A549 (cell line): ENCODE measurements around the gene LNX2.

ENCODE experiments used
- CBX2 ChIP-seq: fragments of 200-600 bp; sonication (generic); IDR thresholded peaks from 2 replicates; pipeline ENCODE4 v1.6.1; 2016; ENCODE audit warnings: low read depth, mild to moderate bottlenecking, borderline replicate concordance
- CTCF ChIP-seq: fragments of >200 bp; sonication (Bioruptor Twin); formaldehyde crosslinking; IDR thresholded peaks from 3 replicates; pipeline ENCODE4 v1.5.1; 2016
- ELK1 ChIP-seq: fragments of 150-350 bp; IDR thresholded peaks from 2 replicates; pipeline ENCODE4 v1.6.1; 2014; ENCODE audit warnings: low read depth, mild to moderate bottlenecking, low read length
- ESRRA ChIP-seq: fragments of 150-350 bp; IDR thresholded peaks from 2 replicates; pipeline ENCODE4 v1.6.1; 2014; ENCODE audit warnings: mild to moderate bottlenecking, low read length, borderline replicate concordance
- HDAC2 ChIP-seq: fragments of 200-600 bp; sonication (generic); IDR thresholded peaks from 2 replicates; pipeline ENCODE4 v1.6.1; 2016
- KDM1A ChIP-seq: fragments of 200-600 bp; sonication (generic); IDR thresholded peaks from 2 replicates; pipeline ENCODE4 v1.6.1; 2016; ENCODE audit warnings: low read depth, mild to moderate bottlenecking
- MAX ChIP-seq: IDR thresholded peaks from 2 replicates; pipeline ENCODE4 v1.6.1; 2012
- POLR2A ChIP-seq: IDR thresholded peaks from 2 replicates; pipeline ENCODE4 v1.6.1; 2012; ENCODE audit warnings: mild to moderate bottlenecking, low read length
- RAD21 ChIP-seq, 2 experiments: fragments of >200 bp in 1 of 2; sonication (Bioruptor Twin) in 1 of 2; formaldehyde crosslinking in 1 of 2; IDR thresholded peaks in 1 of 2; conservative IDR thresholded peaks in 1 of 2; 2 replicates in 1 of 2; 3 replicates in 1 of 2; pipeline ENCODE4 v1.6.1; 2012 to 2018; ENCODE audit warnings: inconsistent platforms in 1 of 2
- RFX5 ChIP-seq: fragments of 450-650 bp; IDR thresholded peaks from 2 replicates; pipeline ENCODE4 v1.7.1; 2014; ENCODE audit warnings: antibody characterized with exemption, mild to moderate bottlenecking, moderate library complexity
- TP53 ChIP-seq: fragments of 250-450 bp; sonication (Bioruptor Pico); IDR thresholded peaks from 2 replicates; pipeline ENCODE4 v1.5.0; 2021; ENCODE audit warnings: mild to moderate bottlenecking, moderate library complexity
- ZFP36 ChIP-seq: fragments of 450-650 bp; IDR thresholded peaks from 2 replicates; pipeline ENCODE4 v1.6.1; 2014; ENCODE audit warnings: borderline replicate concordance; ENCODE audit not compliant: partially characterized antibody
- TF ChIP-seq, protein P1 (sequence below): fragments of 450-650 bp; IDR thresholded peaks from 2 replicates; pipeline ENCODE4 v1.6.1; 2014; ENCODE audit warnings: antibody characterized with exemption

GRCh38 chr13:27593267-27593666, 27.1 kb downstream of the LNX2 start:
- TF ChIP-seq ESRRA = no peak
- no peak for TF ChIP-seq CTCF
- no peak for TF ChIP-seq KDM1A
- TF ChIP-seq, protein P1, sequence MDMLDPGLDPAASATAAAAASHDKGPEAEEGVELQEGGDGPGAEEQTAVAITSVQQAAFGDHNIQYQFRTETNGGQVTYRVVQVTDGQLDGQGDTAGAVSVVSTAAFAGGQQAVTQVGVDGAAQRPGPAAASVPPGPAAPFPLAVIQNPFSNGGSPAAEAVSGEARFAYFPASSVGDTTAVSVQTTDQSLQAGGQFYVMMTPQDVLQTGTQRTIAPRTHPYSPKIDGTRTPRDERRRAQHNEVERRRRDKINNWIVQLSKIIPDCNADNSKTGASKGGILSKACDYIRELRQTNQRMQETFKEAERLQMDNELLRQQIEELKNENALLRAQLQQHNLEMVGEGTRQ = no peak
- TF ChIP-seq RAD21 (conservative IDR thresholded peaks at IDR 0.05 in 1 of 2, IDR thresholded peaks at IDR 0.05 in 1 of 2) = no peak
- no peak for TF ChIP-seq POLR2A
- no peak for TF ChIP-seq ZFP36
- TF ChIP-seq TP53 (CRISPR knock-in tag) = no peak
- TF ChIP-seq MAX = no peak
- no peak for TF ChIP-seq CBX2
- no peak for TF ChIP-seq HDAC2
- TF ChIP-seq ELK1 = no peak
- no peak for TF ChIP-seq RFX5
